NCI-H2107 (cell line): ENCODE results near the gene ITLN1.
"Not testable (repeated sequence)": the region's sequence is repeated elsewhere in the genome, so short reads cannot be mapped to it uniquely, and the experiment has no call there.

Experiments used
- DNase-seq: peaks from one replicate; lab custom pipeline; 2025; lab: John Stamatoyannopoulos, UW

Gene ITLN1

GRCh38 chr1:160885042-160885441, at the start of gene ITLN1:
TSS of gene ITLN1 (minus strand) at chr1:160885180. CDS start at chr1:160884877, 303 bp downstream.
- DNase-seq = no peak

DNA sequence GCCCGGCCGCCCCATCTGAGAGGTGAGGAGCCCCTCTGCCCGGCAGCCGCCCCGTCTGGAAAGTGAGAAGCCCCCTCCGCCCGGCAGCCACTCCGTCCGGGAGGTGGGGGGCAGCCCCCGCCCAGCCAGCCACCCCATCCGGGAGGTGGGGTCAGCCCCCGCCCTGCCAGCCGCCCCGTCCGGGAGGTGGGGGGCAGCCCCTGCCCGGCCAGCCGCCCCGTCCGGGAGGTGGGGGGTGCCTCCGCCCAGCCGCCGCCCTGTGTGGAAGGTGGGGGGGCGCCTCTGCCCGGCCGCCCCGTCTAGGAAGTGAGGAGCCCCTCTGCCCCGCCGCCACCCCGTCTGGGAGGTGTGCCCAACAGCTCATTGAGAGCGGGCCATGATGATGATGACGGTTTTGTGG, 48.3 kb upstream of the ITLN1 start:
- not testable (repeated sequence) for DNase-seq

GRCh38 chr1:160925652-160926244, 40.8 kb upstream of the ITLN1 start:
- DNase-seq = no peak

DNA sequence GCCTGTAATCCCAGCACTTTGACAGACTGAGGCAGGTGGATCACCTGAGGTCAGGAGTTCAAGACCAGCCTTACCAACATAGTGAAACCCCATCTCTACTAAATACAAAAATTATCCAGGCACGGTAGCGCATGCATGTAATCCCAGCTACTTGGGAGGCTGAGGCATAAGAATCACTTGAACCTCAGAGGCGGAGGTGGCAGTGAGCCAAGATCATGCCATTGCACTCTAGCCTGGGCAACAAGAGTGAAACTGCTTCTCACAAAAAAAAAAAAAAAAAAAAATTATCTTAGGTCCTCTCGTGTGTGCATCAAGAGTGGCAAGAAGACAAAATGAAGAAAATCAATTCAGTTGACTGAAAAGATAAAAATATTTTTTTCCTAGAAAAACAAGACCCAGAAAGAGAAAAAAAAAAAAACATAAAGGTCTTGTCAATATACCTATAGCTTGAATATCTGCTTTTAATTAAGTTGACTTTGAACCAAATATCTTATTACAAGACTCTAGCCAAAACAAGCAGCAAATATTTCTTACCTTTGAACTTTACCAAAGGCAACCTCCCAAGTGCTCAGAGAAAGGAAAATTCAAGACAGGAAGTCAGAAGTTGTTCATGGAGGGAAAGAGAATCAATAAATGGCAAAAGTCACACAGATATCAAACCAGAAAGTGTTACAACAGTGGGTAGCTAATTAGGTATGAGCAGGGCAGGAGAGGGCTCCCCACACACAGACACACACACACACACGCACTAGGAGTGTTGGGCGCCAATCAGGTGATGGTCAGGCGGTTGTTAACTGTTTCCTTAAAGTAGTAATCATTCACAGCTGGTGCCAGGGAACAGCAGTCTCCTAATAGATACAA, 40.0 kb upstream of the ITLN1 start:
- no peak for DNase-seq

- no peak for DNase-seq
Observed at GRCh38 chr1:160916666-160917065, 31.7 kb upstream of the ITLN1 start.

DNA sequence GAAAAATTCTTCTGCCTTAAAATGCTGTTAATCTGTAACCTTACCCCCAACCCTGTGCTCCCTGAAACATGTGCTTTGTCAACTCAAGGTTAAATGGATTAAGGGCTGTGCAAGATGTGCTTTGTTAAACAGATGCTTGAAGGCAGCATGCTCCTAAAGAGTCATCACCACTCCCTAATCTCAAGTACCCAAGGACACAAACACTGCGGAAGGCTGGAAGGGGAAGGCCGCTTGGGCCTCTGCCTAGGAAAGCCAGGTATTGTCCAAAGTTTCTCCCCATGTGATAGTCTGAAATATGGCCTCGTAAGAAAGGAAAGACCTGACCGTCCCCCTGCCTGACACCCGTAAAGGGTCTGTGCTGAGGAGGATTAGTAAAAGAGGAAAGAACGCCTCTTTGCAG, 28.2 kb upstream of the ITLN1 start:
- DNase-seq = not testable (repeated sequence)

DNA sequence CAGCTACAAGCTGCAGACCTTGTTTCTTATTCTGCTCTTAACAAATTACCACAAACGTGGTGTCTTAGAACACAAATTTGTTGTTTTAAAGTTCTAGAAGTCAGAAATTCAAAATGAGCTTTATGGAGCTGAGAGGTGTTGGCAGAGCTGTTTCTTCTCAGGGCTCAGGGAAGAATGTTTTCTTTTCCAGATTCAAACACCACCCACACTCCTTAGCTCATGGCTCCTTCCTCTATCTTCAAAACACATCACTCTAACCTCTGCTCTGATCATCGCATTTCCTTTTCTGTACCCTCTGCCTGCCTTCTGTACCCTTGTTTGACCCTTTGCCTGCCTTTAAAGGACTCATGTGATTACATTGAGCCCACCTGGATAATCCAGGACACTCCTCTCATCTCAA, 26.9 kb upstream of the ITLN1 start:
- no peak for DNase-seq

GRCh38 chr1:160911441-160911840, 26.5 kb upstream of the ITLN1 start:
- no peak for DNase-seq

- DNase-seq = no peak
Observed at GRCh38 chr1:160910170-160910750, 25.3 kb upstream of the ITLN1 start.

GRCh38 chr1:160907976-160908375, 23.0 kb upstream of the ITLN1 start:
- DNase-seq = no peak

- no peak for DNase-seq
Observed at GRCh38 chr1:160905617-160905989, 20.6 kb upstream of the ITLN1 start.

GRCh38 chr1:160904783-160905616, 20.0 kb upstream of the ITLN1 start:
- no peak for DNase-seq

GRCh38 chr1:160902251-160902650, 17.3 kb upstream of the ITLN1 start:
- DNase-seq = not testable (repeated sequence)

- no peak for DNase-seq
Observed at GRCh38 chr1:160901768-160902167, 16.8 kb upstream of the ITLN1 start.

GRCh38 chr1:160900683-160901082, 15.7 kb upstream of the ITLN1 start:
- DNase-seq = not testable (repeated sequence)

GRCh38 chr1:160894368-160895135, 9.6 kb upstream of the ITLN1 start:
- not testable (repeated sequence) for DNase-seq

DNA sequence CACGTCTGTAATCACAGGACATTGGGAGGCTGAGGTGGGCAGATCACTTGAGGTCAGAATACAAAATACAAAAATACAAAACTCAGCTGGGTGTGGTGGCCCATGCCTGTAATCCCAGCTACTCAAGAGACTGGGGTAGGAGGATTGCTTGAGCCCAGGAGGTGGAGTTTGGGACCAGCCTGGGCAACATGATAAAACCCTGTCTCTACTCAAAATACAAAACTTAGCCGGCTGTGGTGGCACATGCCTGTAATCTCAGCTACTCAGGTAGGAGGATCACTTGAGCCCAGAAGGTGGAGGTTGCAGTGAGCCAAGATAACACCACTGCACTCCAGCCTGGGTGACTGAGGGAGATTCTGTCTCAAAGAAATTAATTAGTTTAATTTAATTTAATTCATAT, 6.5 kb upstream of the ITLN1 start:
- DNase-seq = no peak

DNA sequence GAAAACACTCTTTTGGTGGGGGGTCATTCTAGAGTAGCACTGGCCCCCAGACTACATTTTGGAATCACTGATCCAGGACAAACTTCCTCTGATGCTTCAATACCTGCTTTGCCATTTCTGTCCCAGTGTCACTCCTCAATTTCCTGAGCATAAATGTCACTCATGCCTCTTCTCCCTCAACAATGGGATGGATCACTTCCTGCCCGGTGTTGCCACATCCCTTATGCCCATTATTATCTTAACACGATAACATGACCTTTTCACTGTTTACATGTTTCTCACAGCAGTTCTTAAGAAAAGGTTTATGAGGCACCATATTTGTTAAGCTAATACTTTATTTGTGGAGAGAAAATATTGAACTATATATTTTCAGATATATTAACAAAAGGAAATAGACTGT, 3.9 kb upstream of the ITLN1 start:
- no peak for DNase-seq

DNA sequence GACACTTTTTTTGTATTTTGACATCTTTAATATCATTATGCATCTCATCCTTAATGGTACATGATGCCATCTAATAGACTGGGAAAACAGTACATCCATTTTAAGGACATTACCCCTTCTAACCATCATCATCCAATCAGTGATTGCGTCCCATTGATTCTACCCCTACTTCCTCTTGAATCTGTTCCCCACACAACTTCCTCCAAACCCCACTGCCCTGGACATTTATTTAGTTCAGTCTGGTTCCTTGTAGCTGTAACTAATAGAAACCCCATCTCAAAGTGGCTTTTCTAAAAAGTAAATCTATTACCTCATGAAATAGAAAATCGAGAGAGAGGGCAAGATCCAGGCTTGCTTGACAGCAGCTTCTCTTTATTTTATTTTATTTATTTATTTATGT, 2.1 kb upstream of the ITLN1 start:
- no peak for DNase-seq

DNA sequence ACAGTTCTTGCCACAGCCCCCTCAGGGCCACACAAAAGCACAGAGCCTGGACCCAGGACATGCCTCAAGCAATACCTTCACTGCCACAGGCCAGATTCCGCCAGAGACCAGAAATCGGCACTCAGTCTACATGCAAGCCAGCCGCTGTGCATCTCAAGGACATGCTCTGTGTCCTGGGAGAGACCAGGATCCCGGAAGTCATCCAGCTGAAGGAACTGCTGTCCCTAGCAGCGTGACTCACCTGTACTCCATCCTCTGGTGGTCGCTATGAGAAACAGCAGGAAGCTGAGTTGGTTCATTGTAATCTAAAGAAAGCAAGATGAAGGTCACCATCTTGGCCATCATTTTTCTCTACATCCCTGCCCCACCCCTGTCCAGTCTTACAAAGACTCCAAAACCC, 401 bp downstream of the ITLN1 start:
- no peak for DNase-seq
